AG09319 (cell line): Measurements from ENCODE around the gene RIPOR3.

ENCODE experiments used
- DNase-seq: peaks from one replicate; pipeline ENCODE4 v3.0.0-alpha.2; 2010; ENCODE audit warnings: low read depth; ENCODE audit errors: extremely low read depth
- CTCF ChIP-seq: IDR thresholded peaks from 2 replicates; pipeline ENCODE4 v1.5.1; 2011; ENCODE audit warnings: low read depth, mild to moderate bottlenecking, inconsistent platforms, low read length, moderate library complexity

Gene RIPOR3

DNA sequence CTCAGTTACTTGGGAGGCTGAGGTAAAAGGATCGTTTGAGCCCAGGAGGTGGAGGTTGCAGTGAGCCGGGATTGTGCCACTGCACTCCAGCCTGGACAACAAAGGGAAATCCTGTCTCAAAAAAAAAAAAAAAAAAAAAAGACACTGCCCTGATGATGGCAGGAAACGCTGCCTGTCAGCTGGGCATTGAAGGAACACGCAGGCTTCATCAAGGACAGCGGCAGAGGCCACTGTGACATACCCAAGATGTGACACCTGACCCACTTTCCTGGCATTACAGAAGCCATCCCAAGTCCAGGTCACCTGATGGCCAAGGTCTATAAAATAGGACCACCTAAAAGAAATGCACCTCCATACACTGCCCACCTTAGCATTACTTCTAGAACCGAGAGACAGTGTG lies 75.9 kb downstream of the RIPOR3 start:
- no peak for TF ChIP-seq CTCF
- no peak for DNase-seq

DNA sequence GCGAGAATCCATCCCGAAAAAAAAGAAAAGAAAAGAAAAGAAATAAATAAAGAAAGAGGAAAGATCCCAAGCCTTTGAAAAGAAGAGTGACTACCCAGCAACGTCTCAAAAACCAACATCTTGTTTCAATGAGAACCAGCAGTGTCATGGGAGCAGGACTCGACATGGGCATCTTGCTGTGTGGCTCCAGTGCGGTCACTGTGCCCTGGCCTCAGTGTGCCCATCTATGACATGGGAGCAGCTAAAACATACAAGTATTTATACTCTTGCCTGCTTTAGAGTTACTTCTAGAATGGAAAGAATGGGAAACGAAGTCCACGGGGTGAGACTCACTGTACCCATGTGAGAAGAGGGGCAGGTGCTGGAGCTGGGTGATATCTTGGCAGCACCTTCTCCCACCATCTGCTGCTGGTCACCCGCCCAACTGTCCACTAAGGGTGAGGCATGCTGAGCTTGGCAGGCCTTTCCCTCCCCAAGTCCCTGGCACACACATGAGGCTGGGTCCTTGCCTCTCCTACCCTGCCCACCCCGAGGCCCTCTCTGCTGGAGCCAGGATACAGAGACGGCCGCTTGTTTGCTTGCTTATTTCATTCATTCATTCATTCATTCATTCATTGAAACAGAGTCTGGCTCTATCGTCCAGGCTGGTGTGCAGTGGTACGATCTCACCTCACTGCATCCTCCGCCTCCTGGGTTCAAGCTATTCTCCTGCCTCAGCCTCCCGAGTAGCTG lies 77.7 kb downstream of the RIPOR3 start:
- TF ChIP-seq CTCF: no peak
- no peak for DNase-seq

- DNase-seq: no peak
- TF ChIP-seq CTCF: no peak
Observed at GRCh38 chr20:50611128-50611810, 80.1 kb downstream of the RIPOR3 start.

DNA sequence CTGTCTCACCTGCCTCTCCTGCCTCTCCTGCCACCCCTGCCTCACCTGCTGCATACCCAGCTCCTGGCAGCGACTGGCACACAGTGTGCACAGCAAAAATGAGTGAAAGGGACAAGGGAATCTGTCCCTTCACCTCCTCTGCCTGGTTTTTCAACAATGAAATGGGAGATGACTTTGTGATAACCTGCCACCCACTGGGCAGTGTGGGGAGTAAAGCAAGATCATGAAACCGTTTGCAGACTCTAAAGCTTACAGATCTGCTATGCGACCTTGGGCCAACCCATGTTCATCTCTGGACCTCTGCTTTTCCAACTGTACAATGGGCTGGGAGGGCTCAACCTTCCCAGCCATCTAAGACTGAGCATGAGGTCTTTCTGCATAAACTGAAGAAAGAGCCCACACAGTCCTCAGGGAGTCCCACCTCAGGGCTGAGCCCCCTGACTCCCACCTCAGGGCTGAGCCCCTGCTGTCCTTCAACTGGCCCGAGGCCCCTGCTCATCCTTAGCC lies 81.1 kb downstream of the RIPOR3 start:
- no peak for TF ChIP-seq CTCF
- no peak for DNase-seq

DNA sequence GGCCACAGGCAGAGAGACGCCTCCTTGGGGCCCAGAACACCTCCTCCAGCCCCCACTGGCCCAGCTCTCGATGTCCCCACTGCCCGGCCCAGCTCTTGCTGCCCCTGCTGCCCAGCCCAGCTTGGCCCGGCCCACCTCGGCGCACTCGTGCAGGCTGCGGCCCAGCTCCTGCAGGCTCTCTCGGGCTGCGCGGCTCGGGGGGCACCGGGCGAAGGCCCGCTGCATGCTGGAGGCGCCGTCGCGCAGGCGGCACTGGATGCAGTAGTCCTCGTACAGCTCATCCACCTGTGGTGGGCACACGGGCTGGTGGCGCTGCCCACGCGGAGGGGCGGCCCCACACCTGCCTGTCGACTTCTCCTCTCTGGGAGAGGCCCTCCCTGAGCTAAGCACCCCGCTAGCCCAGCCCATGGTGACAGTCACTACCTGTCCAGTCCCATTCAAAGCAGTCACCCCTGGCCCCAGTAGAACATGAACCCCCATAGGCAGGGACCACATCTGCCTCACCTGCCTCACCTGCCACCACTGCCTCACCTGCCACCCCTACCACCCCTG lies 81.8 kb downstream of the RIPOR3 start:
- no peak for DNase-seq
- TF ChIP-seq CTCF: no peak

DNA sequence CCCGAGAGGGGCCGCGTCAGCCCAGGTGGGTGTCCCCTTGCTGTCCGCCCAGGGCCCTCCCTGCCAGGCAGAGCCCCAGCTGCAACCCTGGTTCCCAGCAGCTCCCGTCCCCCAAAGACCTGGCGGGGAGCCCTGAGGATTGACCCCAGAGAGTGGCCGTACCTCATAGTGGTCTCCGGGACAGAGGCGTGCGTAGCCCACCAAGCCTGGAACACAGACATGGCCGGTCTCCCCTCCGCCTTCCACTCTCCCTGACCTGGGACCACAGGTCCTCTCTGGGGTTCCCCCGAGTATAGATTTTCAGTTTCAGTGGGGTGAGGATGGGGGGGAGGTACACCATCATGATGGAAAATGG lies 82.6 kb downstream of the RIPOR3 start:
- TF ChIP-seq CTCF: no peak
- DNase-seq: no peak
